C4-2B (cell line): Measurements from ENCODE around the gene PLCB3.

Experiments
- H3K27ac ChIP-seq: fragments of 450-650 bp; 2 replicates; pipeline ENCODE4 v1.5.1; 2017
- CTCF ChIP-seq: fragments of 450-650 bp; conservative IDR thresholded peaks from 2 replicates; pipeline ENCODE4 v1.5.1; 2017; ENCODE audit warnings: mild to moderate bottlenecking
- ZFX ChIP-seq: fragments of 450-650 bp; IDR thresholded peaks from 2 replicates; pipeline ENCODE4 v1.6.1; 2017

Gene PLCB3

GRCh38 chr11:64265176-64266160 lies 14.1 kb downstream of the PLCB3 start:
- H3K27ac ChIP-seq: no peak overlapping the region
- TF ChIP-seq ZFX: no peak
- no peak for TF ChIP-seq CTCF

- no peak overlapping the region for H3K27ac ChIP-seq
- TF ChIP-seq CTCF (no peak), ZFX (no peak)
These were observed 15.0 kb downstream of the PLCB3 start for GRCh38 chr11:64266339-64266738.

- TF ChIP-seq CTCF (no peak), ZFX (no peak)
- H3K27ac ChIP-seq: peak overlapping the region; percentile 95; the same call in 1 of the 2 replicates
These were observed 16.0 kb downstream of the PLCB3 start for GRCh38 chr11:64267207-64267945.

- TF ChIP-seq ZFX: no peak
- no peak for TF ChIP-seq CTCF
- H3K27ac ChIP-seq: peak overlapping the region; percentile 95
These were observed 16.9 kb downstream of the PLCB3 start for GRCh38 chr11:64268025-64268892.

- H3K27ac ChIP-seq: peak overlapping the region; percentile 95
- TF ChIP-seq ZFX: peak; percentile 59; the same call in 1 of the 2 replicates
- TF ChIP-seq CTCF: no peak
These were observed 17.7 kb downstream of the PLCB3 start for GRCh38 chr11:64268893-64269539.

GRCh38 chr11:64269540-64270220 lies 18.4 kb downstream of the PLCB3 start:
- TF ChIP-seq CTCF (no peak), ZFX (0 out of 2 replicates have a peak, but pooled peaks have one; percentile 31)
- H3K27ac ChIP-seq: peak overlapping the region; percentile 95
